Measurements from ENCODE around the gene PDE1C. TPM values are rescaled to one million over a fixed set of nuclear protein-coding genes. Genes with fewer than 3 reads are reported as not detected.

Gene PDE1C
- polyA plus RNA-seq, 1 of the 3 experiments (the other 2 are of a cell fraction): 4.6 TPM

GRCh38 chr7:31858055-31858454 lies 212.2 kb downstream of the PDE1C start (continued):
- TF ChIP-seq, protein P1, sequence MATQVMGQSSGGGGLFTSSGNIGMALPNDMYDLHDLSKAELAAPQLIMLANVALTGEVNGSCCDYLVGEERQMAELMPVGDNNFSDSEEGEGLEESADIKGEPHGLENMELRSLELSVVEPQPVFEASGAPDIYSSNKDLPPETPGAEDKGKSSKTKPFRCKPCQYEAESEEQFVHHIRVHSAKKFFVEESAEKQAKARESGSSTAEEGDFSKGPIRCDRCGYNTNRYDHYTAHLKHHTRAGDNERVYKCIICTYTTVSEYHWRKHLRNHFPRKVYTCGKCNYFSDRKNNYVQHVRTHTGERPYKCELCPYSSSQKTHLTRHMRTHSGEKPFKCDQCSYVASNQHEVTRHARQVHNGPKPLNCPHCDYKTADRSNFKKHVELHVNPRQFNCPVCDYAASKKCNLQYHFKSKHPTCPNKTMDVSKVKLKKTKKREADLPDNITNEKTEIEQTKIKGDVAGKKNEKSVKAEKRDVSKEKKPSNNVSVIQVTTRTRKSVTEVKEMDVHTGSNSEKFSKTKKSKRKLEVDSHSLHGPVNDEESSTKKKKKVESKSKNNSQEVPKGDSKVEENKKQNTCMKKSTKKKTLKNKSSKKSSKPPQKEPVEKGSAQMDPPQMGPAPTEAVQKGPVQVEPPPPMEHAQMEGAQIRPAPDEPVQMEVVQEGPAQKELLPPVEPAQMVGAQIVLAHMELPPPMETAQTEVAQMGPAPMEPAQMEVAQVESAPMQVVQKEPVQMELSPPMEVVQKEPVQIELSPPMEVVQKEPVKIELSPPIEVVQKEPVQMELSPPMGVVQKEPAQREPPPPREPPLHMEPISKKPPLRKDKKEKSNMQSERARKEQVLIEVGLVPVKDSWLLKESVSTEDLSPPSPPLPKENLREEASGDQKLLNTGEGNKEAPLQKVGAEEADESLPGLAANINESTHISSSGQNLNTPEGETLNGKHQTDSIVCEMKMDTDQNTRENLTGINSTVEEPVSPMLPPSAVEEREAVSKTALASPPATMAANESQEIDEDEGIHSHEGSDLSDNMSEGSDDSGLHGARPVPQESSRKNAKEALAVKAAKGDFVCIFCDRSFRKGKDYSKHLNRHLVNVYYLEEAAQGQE (IDR thresholded peaks at IDR 0.05; ENCODE audit: low read depth, low read length): no peak
- TF ChIP-seq POLR2AphosphoS5 (IDR thresholded peaks at IDR 0.05; ENCODE audit: low read depth, low read length): no peak
- TF ChIP-seq, protein P2, sequence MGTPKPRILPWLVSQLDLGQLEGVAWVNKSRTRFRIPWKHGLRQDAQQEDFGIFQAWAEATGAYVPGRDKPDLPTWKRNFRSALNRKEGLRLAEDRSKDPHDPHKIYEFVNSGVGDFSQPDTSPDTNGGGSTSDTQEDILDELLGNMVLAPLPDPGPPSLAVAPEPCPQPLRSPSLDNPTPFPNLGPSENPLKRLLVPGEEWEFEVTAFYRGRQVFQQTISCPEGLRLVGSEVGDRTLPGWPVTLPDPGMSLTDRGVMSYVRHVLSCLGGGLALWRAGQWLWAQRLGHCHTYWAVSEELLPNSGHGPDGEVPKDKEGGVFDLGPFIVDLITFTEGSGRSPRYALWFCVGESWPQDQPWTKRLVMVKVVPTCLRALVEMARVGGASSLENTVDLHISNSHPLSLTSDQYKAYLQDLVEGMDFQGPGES (IDR thresholded peaks at IDR 0.05; ENCODE audit: low read depth, low read length): no peak

DNA sequence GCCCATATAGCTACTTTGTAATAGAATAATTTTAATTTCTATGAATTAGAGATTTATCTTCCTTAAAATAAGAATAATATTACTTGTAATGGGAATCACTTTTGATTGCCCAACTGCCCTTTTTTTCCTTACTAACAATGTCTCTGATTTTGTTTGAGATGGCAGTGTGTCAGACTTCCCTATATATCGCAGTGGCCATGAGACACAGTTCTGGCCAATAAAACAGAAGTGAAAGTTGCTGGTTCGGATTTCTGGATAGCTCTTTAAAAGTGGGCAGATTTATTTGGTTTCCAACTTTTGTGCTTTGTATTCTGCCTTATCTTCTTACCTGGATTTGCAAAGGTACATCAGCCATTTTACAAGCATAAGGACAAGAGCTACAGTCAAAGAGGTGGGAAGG lies 213.0 kb downstream of the PDE1C start:
- no peak for DNase-seq
- Histone ChIP-seq H3K4me2 (no peak overlapping the region), H4K20me1 (ENCODE audit: insufficient read depth) (no peaks in the 10 kb centered on the region), H3K36me3 (replicated peaks in 1 of 2; ENCODE audit: control insufficient read depth in 1 of 2, insufficient read depth in 2 of 2, low read length in 1 of 2) (no peaks in the 10 kb centered on the region), H3K27ac (ENCODE audit: low read depth in 2 of 2, low read length in 1 of 2) (no peak overlapping the region), H3K27me3 (ENCODE audit: insufficient read depth) (no peaks in the 10 kb centered on the region), H3K9me2 (no peaks in the 10 kb centered on the region), H3K4me1 (ENCODE audit: control insufficient read depth in 1 of 2, insufficient read depth in 2 of 2, low read depth in 1 of 2, low read length in 1 of 2) (no peaks in the 10 kb centered on the region), H3K9me3 (no peaks in the 10 kb centered on the region), H2AFZ (ENCODE audit: low read depth) (no peak overlapping the region), H3K4me3 (ENCODE audit: low read depth in 2 of 2, low read length in 1 of 2) (no peak overlapping the region), H3K79me2 (ENCODE audit: insufficient read depth) (no peaks in the 10 kb centered on the region), H3K9ac (no peak overlapping the region), H3F3A (replicated peaks; ENCODE audit: insufficient read depth) (no peaks in the 10 kb centered on the region)
- POLR2A ChIA-PET: no interaction called here
- no peak for TF ChIP-seq GABPA (IDR thresholded peaks at IDR 0.05; ENCODE audit: low read depth)
- no peak for TF ChIP-seq TAF1 (IDR thresholded peaks at IDR 0.05; ENCODE audit: borderline replicate concordance, low read depth, low read length)
- no peak for TF ChIP-seq ELF1 (IDR thresholded peaks at IDR 0.05)
- no peak for TF ChIP-seq RAD21 (IDR thresholded peaks at IDR 0.05; ENCODE audit: low read length)
- TF ChIP-seq YY1 (IDR thresholded peaks at IDR 0.05; ENCODE audit: low read depth): no peak
- no peak for TF ChIP-seq GATA2 (CRISPR knock-in tag; IDR thresholded peaks at IDR 0.05)
- WGBS (ENCODE audit: low lambda C conversion rate): 12% methylated on average over 2 of the region's 2 CpGs
- CTCF ChIA-PET: no interaction called here

DNA sequence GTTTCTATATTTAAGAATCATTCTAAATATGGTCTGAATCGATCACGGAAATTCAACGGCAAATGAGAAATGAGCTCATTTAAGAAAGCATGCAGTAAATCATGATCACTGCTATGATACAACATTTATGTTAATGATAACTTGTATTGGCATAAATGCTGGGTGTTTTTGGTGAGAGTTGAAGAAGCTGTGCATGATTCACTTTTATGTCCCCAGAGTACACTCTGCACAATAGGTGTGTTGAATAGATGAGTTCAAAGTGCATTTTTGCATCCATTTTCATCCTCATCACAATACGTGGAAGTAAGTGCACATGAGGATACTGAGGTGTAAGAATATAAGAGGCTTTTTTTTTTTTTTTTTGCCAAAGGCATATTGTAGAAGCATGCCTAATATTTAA lies 213.9 kb downstream of the PDE1C start:
- WGBS (ENCODE audit: low lambda C conversion rate): 28% methylated on average over 4 of the region's 4 CpGs
- POLR2A ChIA-PET: no interaction called here

More for the DNA sequence above, 213.9 kb downstream of the PDE1C start:
- TF ChIP-seq, protein P3, sequence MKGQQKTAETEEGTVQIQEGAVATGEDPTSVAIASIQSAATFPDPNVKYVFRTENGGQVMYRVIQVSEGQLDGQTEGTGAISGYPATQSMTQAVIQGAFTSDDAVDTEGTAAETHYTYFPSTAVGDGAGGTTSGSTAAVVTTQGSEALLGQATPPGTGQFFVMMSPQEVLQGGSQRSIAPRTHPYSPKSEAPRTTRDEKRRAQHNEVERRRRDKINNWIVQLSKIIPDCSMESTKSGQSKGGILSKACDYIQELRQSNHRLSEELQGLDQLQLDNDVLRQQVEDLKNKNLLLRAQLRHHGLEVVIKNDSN (IDR thresholded peaks at IDR 0.05; ENCODE audit: borderline replicate concordance, low read depth): no peak
- TF ChIP-seq FOXM1 (IDR thresholded peaks at IDR 0.05; ENCODE audit: low read depth) (no peak), PBX3 (IDR thresholded peaks at IDR 0.05) (no peak), YY1 (IDR thresholded peaks at IDR 0.05; ENCODE audit: low read depth) (no peak), SIN3A (IDR thresholded peaks at IDR 0.05; ENCODE audit: borderline replicate concordance, low read depth, low read length) (no peak), RXRA (IDR thresholded peaks at IDR 0.05; ENCODE audit: borderline replicate concordance, low read depth) (no peak), RFX5 (IDR thresholded peaks at IDR 0.05; ENCODE audit: low read length) (no peak), RAD21 (IDR thresholded peaks at IDR 0.05; ENCODE audit: low read length) (no peak), FOXJ3 (CRISPR knock-in tag; IDR thresholded peaks at IDR 0.05) (no peak), TAF1 (IDR thresholded peaks at IDR 0.05; ENCODE audit: borderline replicate concordance, low read depth, low read length) (no peak), RCOR1 (IDR thresholded peaks at IDR 0.05; ENCODE audit: low read length) (no peak)
- TF ChIP-seq, protein P4, sequence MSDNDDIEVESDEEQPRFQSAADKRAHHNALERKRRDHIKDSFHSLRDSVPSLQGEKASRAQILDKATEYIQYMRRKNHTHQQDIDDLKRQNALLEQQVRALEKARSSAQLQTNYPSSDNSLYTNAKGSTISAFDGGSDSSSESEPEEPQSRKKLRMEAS (IDR thresholded peaks at IDR 0.05; ENCODE audit: low read depth): no peak
- CTCF ChIA-PET: no interaction called here
- no peak overlapping the region for H3K27ac ChIP-seq (ENCODE audit: low read depth in 2 of 2, low read length in 1 of 2)
- no peak overlapping the region for H3K4me3 ChIP-seq (ENCODE audit: low read depth in 2 of 2, low read length in 1 of 2)
- no peak overlapping the region for H3K9ac ChIP-seq
- DNase-seq: no peak
- no peaks in the 10 kb centered on the region for H3K36me3 ChIP-seq (replicated peaks in 1 of 2; ENCODE audit: control insufficient read depth in 1 of 2, insufficient read depth in 2 of 2, low read length in 1 of 2)
- H3K9me2 ChIP-seq: no peaks in the 10 kb centered on the region
- H2AFZ ChIP-seq (ENCODE audit: low read depth): no peak overlapping the region
- no peaks in the 10 kb centered on the region for H3K27me3 ChIP-seq (ENCODE audit: insufficient read depth)
- H4K20me1 ChIP-seq (ENCODE audit: insufficient read depth): no peaks in the 10 kb centered on the region
- H3K9me3 ChIP-seq: no peaks in the 10 kb centered on the region
- H3F3A ChIP-seq (replicated peaks; ENCODE audit: insufficient read depth): no peaks in the 10 kb centered on the region
- H3K4me2 ChIP-seq: no peak overlapping the region
- no peaks in the 10 kb centered on the region for H3K4me1 ChIP-seq (ENCODE audit: control insufficient read depth in 1 of 2, insufficient read depth in 2 of 2, low read depth in 1 of 2, low read length in 1 of 2)
- H3K79me2 ChIP-seq (ENCODE audit: insufficient read depth): no peaks in the 10 kb centered on the region

Measured in SK-N-SH (cell line).